HepG2 (cell line): ENCODE results near the gene CENPM.

Experiments
- CCAR2 ChIP-seq: fragments of 200-400 bp; formaldehyde crosslinking; optimal IDR thresholded peaks from 2 replicates; pipeline ENCODE3; 2018; ENCODE audit warnings: low read depth, mild to moderate bottlenecking, low read length, moderate library complexity
- CTCF ChIP-seq: sonication (generic); formaldehyde crosslinking; IDR thresholded peaks from 2 replicates; pipeline ENCODE4 v1.5.0; 2020; ENCODE audit warnings: mild to moderate bottlenecking, missing genetic modification reagents, moderate library complexity
- EZH2 ChIP-seq: conservative IDR thresholded peaks from 2 replicates; pipeline ENCODE4 v1.6.1; 2012; ENCODE audit warnings: mild to moderate bottlenecking, low read depth, low read length, moderate library complexity
- GABPA ChIP-seq, 2 experiments: IDR thresholded peaks; 2 replicates each; pipeline ENCODE4 v1.6.1; 2011 to 2016; ENCODE audit warnings: low read depth in 2 of 2, low read length in 1 of 2, missing biosample characterization in 1 of 2, missing genetic modification characterization in 1 of 2
- GTF2F1 ChIP-seq: fragments of 150-350 bp; IDR thresholded peaks from 2 replicates; pipeline ENCODE4 v1.6.1; 2014; ENCODE audit warnings: low read length
- PHB2 ChIP-seq: fragments of 450-650 bp; IDR thresholded peaks from 2 replicates; pipeline ENCODE4 v1.6.1; 2018; ENCODE audit not compliant: partially characterized antibody
- PRDM15 ChIP-seq: sonication (generic); formaldehyde crosslinking; IDR thresholded peaks from 2 replicates; pipeline ENCODE4 v1.4.0; 2020; ENCODE audit warnings: missing genetic modification reagents
- SMC3 ChIP-seq: IDR thresholded peaks from 2 replicates; pipeline ENCODE4 v1.6.1; 2011; ENCODE audit warnings: low read length, improper control_type of control experiment
- TEAD2 ChIP-seq: sonication (generic); formaldehyde crosslinking; IDR thresholded peaks from 2 replicates; pipeline ENCODE4 v1.9.0; 2021; ENCODE audit warnings: missing genetic modification reagents
- ZNF724P ChIP-seq: sonication (generic); formaldehyde crosslinking; IDR thresholded peaks from 2 replicates; pipeline ENCODE4 v1.8.0; 2022; ENCODE audit warnings: missing genetic modification reagents, borderline replicate concordance
- ZNF780A ChIP-seq: sonication (generic); formaldehyde crosslinking; IDR thresholded peaks from 2 replicates; pipeline ENCODE4 v1.8.0; 2022; ENCODE audit warnings: mild to moderate bottlenecking, missing genetic modification reagents, moderate library complexity
- ZSCAN29 ChIP-seq: sonication (generic); formaldehyde crosslinking; conservative IDR thresholded peaks from 2 replicates; pipeline ENCODE4 v1.4.0; 2020; ENCODE audit warnings: mild to moderate bottlenecking, missing genetic modification reagents

GRCh38 chr22:41935015-41935351 is 12.0 kb downstream of the CENPM start:
- TF ChIP-seq GABPA (IDR thresholded peaks at IDR 0.05; ENCODE audit: low read depth, low read length) (no peak), GABPA (CRISPR knock-in tag; IDR thresholded peaks at IDR 0.05; ENCODE audit: low read depth) (no peak), EZH2 (no peak), TEAD2 (CRISPR knock-in tag) (no peak), CCAR2 (no peak), ZNF724P (CRISPR knock-in tag) (no peak), ZSCAN29 (CRISPR knock-in tag) (no peak), GTF2F1 (no peak), PHB2 (no peak), PRDM15 (CRISPR knock-in tag) (no peak), CTCF (no peak), SMC3 (no peak), ZNF780A (CRISPR knock-in tag) (no peak)
